ENCODE measurements around the gene TRAF6. TPM values are rescaled to one million over a fixed set of nuclear protein-coding genes. Genes with fewer than 3 reads are reported as not detected.

The TRAF6 gene
- total RNA-seq, 1 experiment from 2014 or later: 9.2 TPM

GRCh38 chr11:36450110-36450572, 59.9 kb downstream of the TRAF6 start:
- no peak for TF ChIP-seq CTCF (IDR thresholded peaks at IDR 0.05; ENCODE audit: unreplicated experiment)
- DNase-seq (ENCODE audit: unreplicated experiment): no peak
- no peak overlapping the region for H3K4me3 Mint-ChIP-seq (ENCODE audit: unreplicated experiment)
- intact Hi-C loops (cut with micrococcal nuclease): no loop called here
- H3K27me3 Mint-ChIP-seq (ENCODE audit: insufficient read depth, unreplicated experiment): no peaks in the 10 kb centered on the region
- ChIA-PET CTCF (interaction anchor here (0.7 to 3.4 kb wide), 2 partner anchors 16 to 28 kb away, joined by 3 to 12 read pairs; no protein-coding TSS in a partner anchor), POLR2A (no interaction called here)
- BruUV-seq (replicated peaks): no TSS peak
- peaks cover 16% of the 10 kb centered on the region for H3K36me3 Mint-ChIP-seq (ENCODE audit: insufficient read depth, unreplicated experiment)
- H3K27ac Mint-ChIP-seq (ENCODE audit: low read depth, unreplicated experiment): peak overlapping the region; percentile 35
- no peaks in the 10 kb centered on the region for H3K9me3 Mint-ChIP-seq (ENCODE audit: unreplicated experiment)
- peaks cover 27% of the 10 kb centered on the region for H3K4me1 Mint-ChIP-seq (ENCODE audit: insufficient read depth, unreplicated experiment)

GRCh38 chr11:36449561-36450096, 60.4 kb downstream of the TRAF6 start:
- Mint-ChIP-seq H3K27ac (ENCODE audit: low read depth, unreplicated experiment) (peak overlapping the region; percentile 35), H3K4me1 (ENCODE audit: insufficient read depth, unreplicated experiment) (peaks cover 27% of the 10 kb centered on the region), H3K4me3 (ENCODE audit: unreplicated experiment) (no peak overlapping the region), H3K27me3 (ENCODE audit: insufficient read depth, unreplicated experiment) (no peaks in the 10 kb centered on the region), H3K36me3 (ENCODE audit: insufficient read depth, unreplicated experiment) (peaks cover 20% of the 10 kb centered on the region), H3K9me3 (ENCODE audit: unreplicated experiment) (no peaks in the 10 kb centered on the region)
- no peak for TF ChIP-seq CTCF (IDR thresholded peaks at IDR 0.05; ENCODE audit: unreplicated experiment)
- no TSS peak for BruUV-seq (replicated peaks)
- no peak for DNase-seq (ENCODE audit: unreplicated experiment)
- ChIA-PET CTCF (interaction anchor here (3.4 kb wide), 1 partner anchor 29 kb away, joined by 12 read pairs; no protein-coding TSS in a partner anchor), POLR2A (interaction anchor here (1.1 kb wide), 1 partner anchor 49 kb away, joined by 3 read pairs; no protein-coding TSS in a partner anchor)
- intact Hi-C loops (cut with micrococcal nuclease): no loop called here

- CTCF ChIA-PET: interaction anchor here (3.4 kb wide), 1 partner anchor 31 kb away, joined by 12 read pairs; no protein-coding TSS in a partner anchor
- no TSS peak for BruUV-seq (replicated peaks)
These were observed 62.1 kb downstream of the TRAF6 start for GRCh38 chr11:36447947-36448346.

GRCh38 chr11:36447514-36447913, 62.6 kb downstream of the TRAF6 start:
- Mint-ChIP-seq H3K27me3 (ENCODE audit: insufficient read depth, unreplicated experiment) (no peaks in the 10 kb centered on the region), H3K9me3 (ENCODE audit: unreplicated experiment) (no peaks in the 10 kb centered on the region), H3K27ac (ENCODE audit: low read depth, unreplicated experiment) (no peak overlapping the region), H3K4me3 (ENCODE audit: unreplicated experiment) (no peak overlapping the region), H3K36me3 (ENCODE audit: insufficient read depth, unreplicated experiment) (peaks cover 28% of the 10 kb centered on the region), H3K4me1 (ENCODE audit: insufficient read depth, unreplicated experiment) (peaks cover 17% of the 10 kb centered on the region)
- intact Hi-C loops (cut with micrococcal nuclease): no loop called here
- TF ChIP-seq CTCF (IDR thresholded peaks at IDR 0.05; ENCODE audit: unreplicated experiment): no peak
- no TSS peak for BruUV-seq (replicated peaks)
- ChIA-PET CTCF (no interaction called here), POLR2A (no interaction called here)
- DNase-seq (ENCODE audit: unreplicated experiment): peak; percentile 33

More at GRCh38 chr11:36447947-36448346, 62.1 kb downstream of the TRAF6 start:
- POLR2A ChIA-PET: no interaction called here
- Mint-ChIP-seq H3K36me3 (ENCODE audit: insufficient read depth, unreplicated experiment) (peaks cover 24% of the 10 kb centered on the region), H3K27ac (ENCODE audit: low read depth, unreplicated experiment) (no peak overlapping the region), H3K9me3 (ENCODE audit: unreplicated experiment) (no peaks in the 10 kb centered on the region), H3K27me3 (ENCODE audit: insufficient read depth, unreplicated experiment) (no peaks in the 10 kb centered on the region), H3K4me1 (ENCODE audit: insufficient read depth, unreplicated experiment) (peaks cover 17% of the 10 kb centered on the region), H3K4me3 (ENCODE audit: unreplicated experiment) (no peak overlapping the region)
- peak; percentile 55 for DNase-seq (ENCODE audit: unreplicated experiment)
- TF ChIP-seq CTCF (IDR thresholded peaks at IDR 0.05; ENCODE audit: unreplicated experiment): no peak
- intact Hi-C loops (cut with micrococcal nuclease): no loop called here
